Activated T-cell treated with anti-CD3 and anti-CD28 coated beads, Interleukin-2, amount 50 U/mL, for 24 hours (primary cell): ENCODE results near the gene GNG11.
"Not testable (repeated sequence)": the region's sequence is repeated elsewhere in the genome, so short reads cannot be mapped to it uniquely, and the experiment has no call there.

Experiments
- DNase-seq: peaks from one replicate; pipeline ENCODE4 v3.0.0-alpha.2; 2020
- H3K27ac Mint-ChIP-seq: 2 replicates; pipeline ENCODE4 v1.8.0; 2020; ENCODE audit warnings: mild to moderate bottlenecking, mixed read lengths
- H3K27me3 Mint-ChIP-seq: 2 replicates; pipeline ENCODE4 v1.8.0; 2020; ENCODE audit warnings: mixed read lengths
- H3K36me3 Mint-ChIP-seq: 2 replicates; pipeline ENCODE4 v1.8.0; 2020; ENCODE audit warnings: low read depth, mixed read lengths
- H3K4me1 Mint-ChIP-seq: 2 replicates; pipeline ENCODE4 v1.8.0; 2020; ENCODE audit warnings: low read depth, mixed read lengths
- H3K4me3 Mint-ChIP-seq: 2 replicates; pipeline ENCODE4 v1.8.0; 2020; ENCODE audit warnings: mild to moderate bottlenecking, moderate library complexity, mixed read lengths
- H3K9me3 Mint-ChIP-seq: 2 replicates; pipeline ENCODE4 v1.8.0; 2020; ENCODE audit warnings: mixed read lengths

Gene GNG11

DNA sequence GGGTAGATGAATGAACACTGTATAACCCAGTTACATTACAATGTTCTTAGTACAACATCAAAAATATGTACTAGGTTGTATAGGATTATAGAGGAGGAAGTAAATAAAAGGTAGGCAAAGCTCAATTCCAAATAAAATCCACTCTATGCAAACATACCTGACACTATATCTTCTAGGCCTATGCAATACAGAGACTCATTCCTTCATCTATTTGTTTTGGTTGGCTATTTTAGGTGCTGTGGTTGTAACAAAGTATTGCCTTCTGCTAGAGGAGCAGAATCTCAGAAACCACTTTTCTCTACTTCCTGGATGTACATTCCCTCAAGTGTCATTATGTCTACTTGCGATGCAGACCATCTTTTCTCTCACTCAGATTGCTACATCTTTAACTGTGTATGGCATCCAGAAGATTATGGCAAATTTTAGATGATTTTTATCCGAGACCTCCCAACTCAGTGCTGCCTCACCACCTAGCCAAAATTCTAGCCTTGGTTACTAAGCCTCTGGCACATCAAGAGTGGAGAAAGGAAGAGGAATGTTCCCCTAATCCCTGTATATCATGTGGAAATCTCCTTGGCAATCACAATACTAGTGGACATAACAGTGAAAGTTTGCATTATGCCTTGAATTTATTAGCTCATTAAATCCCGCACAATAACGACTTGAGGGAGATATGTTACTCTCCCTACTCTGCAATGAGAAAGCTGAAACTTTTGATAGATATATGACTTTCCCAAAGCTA is 25.5 kb upstream of the GNG11 start:
- no peak for DNase-seq
- Mint-ChIP-seq H3K4me3 (no peak overlapping the region), H3K4me1 (no peaks in the 10 kb centered on the region), H3K27ac (no peak overlapping the region), H3K36me3 (no peaks in the 10 kb centered on the region), H3K9me3 (no peaks in the 10 kb centered on the region), H3K27me3 (peaks cover 44% of the 10 kb centered on the region)

DNA sequence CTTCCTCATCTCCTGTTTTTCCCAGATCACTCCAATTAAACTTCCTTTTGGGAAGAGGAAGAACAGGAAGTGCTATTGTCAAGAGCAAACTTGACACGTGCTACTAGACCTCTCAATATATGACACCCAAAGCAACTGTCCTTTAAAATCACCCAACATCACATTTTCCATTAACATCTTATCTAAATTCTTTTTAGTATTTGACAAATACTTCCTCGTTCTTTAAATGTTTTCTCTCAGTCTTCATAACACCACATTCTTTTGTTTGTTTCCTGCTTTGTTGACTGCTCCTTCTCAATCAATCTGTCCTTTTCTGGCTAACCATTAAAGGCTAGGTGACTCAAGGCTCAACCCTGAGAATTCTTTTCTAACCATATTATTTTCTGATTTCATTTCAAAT is 23.9 kb upstream of the GNG11 start:
- no peak overlapping the region for H3K4me3 Mint-ChIP-seq
- peaks cover 35% of the 10 kb centered on the region for H3K27me3 Mint-ChIP-seq
- H3K36me3 Mint-ChIP-seq: no peaks in the 10 kb centered on the region
- H3K4me1 Mint-ChIP-seq: no peaks in the 10 kb centered on the region
- no peak for DNase-seq
- H3K27ac Mint-ChIP-seq: no peak overlapping the region
- H3K9me3 Mint-ChIP-seq: no peaks in the 10 kb centered on the region

DNA sequence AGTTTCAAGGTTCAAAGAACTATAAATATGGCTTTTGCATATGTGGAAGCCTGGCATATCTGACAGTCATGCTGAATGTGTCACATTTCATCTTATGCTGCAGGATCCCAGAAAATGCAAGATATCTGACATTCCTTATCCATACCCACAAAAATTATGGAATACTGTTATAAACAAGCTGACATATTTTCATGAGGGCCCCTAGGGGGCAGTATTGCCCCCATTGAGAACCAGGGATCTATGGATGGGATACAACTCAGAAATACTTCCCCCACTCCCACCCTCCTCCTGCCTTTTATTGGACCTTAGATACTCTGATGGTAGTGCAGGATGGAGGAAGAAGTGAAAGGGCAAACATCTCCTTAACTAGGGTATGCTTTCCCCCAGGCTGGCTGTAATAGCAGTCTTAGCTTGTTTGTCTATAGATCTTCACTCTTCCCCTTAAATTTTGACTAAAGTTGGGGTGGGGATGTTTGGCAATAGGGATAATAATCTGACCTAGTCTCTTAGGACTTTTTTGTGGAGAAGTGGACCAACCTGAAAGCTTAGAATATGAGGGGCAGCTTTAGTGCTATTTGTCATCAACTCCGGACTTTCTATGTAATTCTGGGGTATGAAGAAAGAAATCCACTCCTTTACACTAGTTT is 18.6 kb upstream of the GNG11 start:
- Mint-ChIP-seq H3K9me3 (no peaks in the 10 kb centered on the region), H3K27me3 (peaks cover 19% of the 10 kb centered on the region), H3K36me3 (no peaks in the 10 kb centered on the region), H3K27ac (no peak overlapping the region), H3K4me1 (no peaks in the 10 kb centered on the region), H3K4me3 (no peak overlapping the region)
- DNase-seq: no peak

DNA sequence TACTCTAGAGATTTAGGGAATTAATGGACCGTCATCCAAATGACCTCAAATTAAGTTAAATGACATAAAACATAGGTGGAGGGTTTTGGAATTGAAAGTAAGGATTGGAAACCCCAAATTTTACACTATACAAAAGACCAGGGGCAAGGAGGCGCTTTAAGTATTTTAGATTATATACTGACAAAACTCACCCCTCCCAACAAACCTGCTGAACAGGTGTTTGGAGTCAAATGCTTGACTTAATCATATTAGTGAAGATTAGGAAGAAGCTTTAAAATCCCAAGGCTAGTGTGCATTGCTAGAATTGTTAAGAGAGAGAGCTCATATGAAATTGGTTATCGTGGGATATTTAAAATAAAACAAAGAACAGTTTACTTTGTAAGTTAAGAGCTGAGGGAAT is 15.3 kb upstream of the GNG11 start, which contains the start of gene GNGT1:
Gene GNGT1, plus strand, starts transcription at position 301 of the 400 bp plus-strand sequence. CDS start 180 bp downstream, outside the sequence.
- no peak within 1 kb of the TSS for H3K27ac Mint-ChIP-seq
- H3K4me3 Mint-ChIP-seq: no peak within 1 kb of the TSS
- H3K4me1 Mint-ChIP-seq: no peaks in the 10 kb centered on the region
- peaks cover 7% of the 10 kb centered on the region for H3K27me3 Mint-ChIP-seq
- H3K36me3 Mint-ChIP-seq: no peaks in the 10 kb centered on the region
- H3K9me3 Mint-ChIP-seq: no peaks in the 10 kb centered on the region
- DNase-seq: no peak

DNA sequence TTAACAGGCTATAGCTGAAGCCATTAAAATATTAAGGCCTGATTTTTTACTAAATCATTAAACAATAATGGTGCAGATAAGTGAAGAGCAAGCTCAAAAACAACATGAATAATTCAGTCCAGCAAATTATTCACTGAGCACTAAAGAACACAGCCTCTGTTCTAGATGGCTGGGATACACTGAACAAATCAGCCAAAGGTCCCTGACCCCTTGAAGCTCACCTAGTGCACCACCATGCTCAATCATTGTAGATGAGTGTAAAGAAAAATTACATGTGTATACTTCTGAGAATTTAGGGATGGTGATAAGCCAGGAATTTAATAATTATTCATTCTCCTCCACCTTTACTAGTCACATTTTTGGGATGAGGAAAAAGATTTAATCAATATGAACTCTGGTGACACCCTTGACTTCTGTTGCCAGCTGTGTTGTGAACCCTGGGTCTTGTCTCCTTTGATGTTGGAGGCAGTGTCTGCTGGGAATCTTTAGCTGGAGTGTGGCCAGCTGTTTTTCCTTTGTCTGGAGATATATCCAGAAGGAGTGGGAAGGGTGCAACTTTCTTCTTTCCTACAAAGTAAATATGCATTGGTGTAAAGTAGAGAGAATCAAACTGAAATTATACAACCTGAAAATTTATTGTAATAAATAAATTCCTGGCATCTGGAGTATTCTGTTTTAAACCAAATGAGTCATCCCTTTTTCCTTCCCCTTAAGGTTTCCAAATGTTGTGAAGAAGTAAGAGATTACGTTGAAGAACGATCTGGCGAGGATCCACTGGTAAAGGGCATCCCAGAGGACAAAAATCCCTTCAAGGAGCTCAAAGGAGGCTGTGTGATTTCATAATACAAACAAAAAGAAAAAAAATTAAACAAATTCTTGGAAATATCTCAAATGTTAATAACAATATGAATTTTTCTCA is 11.2 kb upstream of the GNG11 start:
- DNase-seq: no peak
- no peak overlapping the region for H3K4me3 Mint-ChIP-seq
- H3K36me3 Mint-ChIP-seq: no peaks in the 10 kb centered on the region
- no peaks in the 10 kb centered on the region for H3K4me1 Mint-ChIP-seq
- H3K27me3 Mint-ChIP-seq: peaks cover 17% of the 10 kb centered on the region
- H3K9me3 Mint-ChIP-seq: no peaks in the 10 kb centered on the region
- H3K27ac Mint-ChIP-seq: no peak overlapping the region

DNA sequence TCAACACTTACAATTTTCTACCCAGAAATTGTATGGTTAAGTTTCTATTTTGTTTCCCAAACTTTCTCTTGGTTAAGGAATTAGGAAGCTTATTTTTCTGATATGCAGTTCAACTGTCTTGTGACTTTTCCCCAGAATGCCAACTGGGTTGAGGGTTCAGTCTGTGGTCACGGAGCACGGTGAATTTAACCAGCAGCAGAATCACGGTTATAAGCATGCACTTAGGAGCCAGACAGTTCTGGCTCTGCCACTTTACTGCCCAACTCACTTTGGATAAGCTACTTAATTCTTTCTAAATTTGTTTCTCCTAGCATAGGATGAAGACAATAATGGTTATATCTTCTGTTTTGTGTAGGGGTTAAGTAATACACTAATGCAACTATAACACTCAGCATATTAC is 10.3 kb upstream of the GNG11 start:
- H3K27ac Mint-ChIP-seq, H3K9me3 Mint-ChIP-seq, H3K4me3 Mint-ChIP-seq, H3K36me3 Mint-ChIP-seq, DNase-seq, H3K4me1 Mint-ChIP-seq: not testable (repeated sequence)
- H3K27me3 Mint-ChIP-seq: peaks cover 17% of the 10 kb centered on the region

DNA sequence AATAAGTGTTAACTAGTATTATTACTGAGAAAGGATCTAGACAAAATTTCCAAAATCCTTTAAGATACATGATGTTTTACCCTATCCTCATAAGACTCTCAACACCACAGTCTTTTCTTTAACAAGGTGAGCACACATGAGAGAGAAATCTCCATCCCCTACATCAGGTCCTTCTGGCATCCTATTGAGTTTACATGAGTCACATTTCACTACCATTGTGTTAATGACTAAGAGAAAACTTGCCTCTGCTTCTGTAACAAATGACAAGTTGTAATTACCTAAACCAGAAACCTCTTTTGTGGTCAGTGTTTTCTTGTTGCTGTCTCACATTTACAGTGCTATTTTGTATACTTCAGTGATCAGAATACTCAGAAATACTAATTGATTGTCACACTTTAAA is 9.9 kb upstream of the GNG11 start:
- not testable (repeated sequence) for H3K27ac Mint-ChIP-seq, H3K4me3 Mint-ChIP-seq, H3K4me1 Mint-ChIP-seq, H3K36me3 Mint-ChIP-seq, H3K9me3 Mint-ChIP-seq, DNase-seq
- H3K27me3 Mint-ChIP-seq: peaks cover 21% of the 10 kb centered on the region

DNA sequence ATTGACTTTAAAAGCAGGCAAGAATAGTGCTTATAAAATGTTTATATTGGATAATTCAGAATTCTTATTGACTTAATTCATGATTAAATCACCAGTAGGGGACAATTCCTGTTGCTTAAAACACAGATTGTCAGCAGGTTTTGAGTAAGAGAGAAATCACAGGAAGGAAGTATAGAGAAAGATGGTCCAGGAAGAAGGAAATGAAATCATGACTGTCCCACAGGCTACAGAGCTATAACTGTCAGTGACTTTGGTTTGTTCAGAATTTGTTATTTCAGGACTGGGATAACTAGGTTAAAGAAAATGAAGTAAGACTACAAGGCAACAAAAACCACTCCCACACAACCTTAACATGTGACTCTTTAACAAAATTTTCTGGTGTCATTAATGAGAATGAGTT is 8.3 kb upstream of the GNG11 start:
- no peaks in the 10 kb centered on the region for H3K4me1 Mint-ChIP-seq
- H3K4me3 Mint-ChIP-seq: no peak overlapping the region
- H3K9me3 Mint-ChIP-seq: no peaks in the 10 kb centered on the region
- DNase-seq: no peak
- no peaks in the 10 kb centered on the region for H3K36me3 Mint-ChIP-seq
- H3K27me3 Mint-ChIP-seq: peaks cover 24% of the 10 kb centered on the region
- H3K27ac Mint-ChIP-seq: no peak overlapping the region

DNA sequence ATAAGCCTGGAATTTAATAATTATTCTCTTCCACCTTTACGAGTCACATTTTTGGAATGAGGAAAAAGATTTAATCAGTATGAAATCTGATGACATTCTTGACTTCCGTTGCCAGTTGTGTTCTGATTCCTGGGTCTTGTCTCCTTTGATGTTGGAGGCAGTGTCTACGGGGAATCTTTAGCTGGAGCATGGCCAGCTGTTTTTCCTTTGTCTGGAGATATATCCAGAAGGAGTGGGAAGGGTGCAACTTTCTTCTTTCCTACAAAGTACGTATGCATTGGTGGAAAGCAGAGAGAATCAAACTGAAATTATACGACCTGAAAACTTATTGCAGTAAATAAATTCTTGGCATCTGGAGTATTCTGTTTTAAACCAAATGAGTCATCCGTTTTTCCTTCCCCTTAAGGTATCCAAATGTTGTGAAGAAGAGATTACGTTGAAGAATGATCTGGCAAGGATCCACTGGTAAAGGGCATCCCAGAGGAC is 6.9 kb upstream of the GNG11 start:
- Mint-ChIP-seq H3K27ac (no peak overlapping the region), H3K36me3 (no peaks in the 10 kb centered on the region), H3K4me1 (no peaks in the 10 kb centered on the region), H3K4me3 (no peak overlapping the region), H3K27me3 (peaks cover 23% of the 10 kb centered on the region), H3K9me3 (no peaks in the 10 kb centered on the region)
- no peak for DNase-seq

DNA sequence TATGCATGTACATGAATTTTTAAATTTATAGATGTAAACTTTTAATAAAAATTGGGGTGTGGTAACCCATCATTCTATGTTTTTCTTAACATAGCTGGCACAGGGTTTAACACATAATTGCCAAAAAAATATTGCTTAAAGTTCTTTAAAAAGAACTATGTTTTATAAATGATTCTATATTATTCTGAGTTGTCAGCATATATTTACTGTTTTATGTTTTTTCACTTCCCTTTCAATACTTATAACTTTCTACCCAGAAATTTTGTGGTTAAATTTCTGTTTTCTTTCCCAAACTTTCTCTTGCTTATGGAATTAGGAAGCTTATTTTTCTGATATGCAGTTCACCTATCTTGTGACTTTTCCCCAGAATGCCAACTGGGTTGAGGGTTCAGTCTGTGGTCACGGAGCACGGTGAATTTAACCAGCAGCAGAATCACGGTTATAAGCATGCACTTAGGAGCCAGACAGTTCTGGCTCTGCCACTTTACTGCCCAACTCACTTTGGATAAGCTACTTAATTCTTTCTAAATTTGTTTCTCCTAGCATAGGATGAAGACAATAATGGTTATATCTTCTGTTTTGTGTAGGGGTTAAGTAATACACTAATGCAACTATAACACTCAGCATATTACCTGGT is 6.2 kb upstream of the GNG11 start:
- not testable (repeated sequence) for DNase-seq, H3K4me3 Mint-ChIP-seq, H3K36me3 Mint-ChIP-seq, H3K9me3 Mint-ChIP-seq, H3K27ac Mint-ChIP-seq, H3K4me1 Mint-ChIP-seq
- H3K27me3 Mint-ChIP-seq: peaks cover 25% of the 10 kb centered on the region

DNA sequence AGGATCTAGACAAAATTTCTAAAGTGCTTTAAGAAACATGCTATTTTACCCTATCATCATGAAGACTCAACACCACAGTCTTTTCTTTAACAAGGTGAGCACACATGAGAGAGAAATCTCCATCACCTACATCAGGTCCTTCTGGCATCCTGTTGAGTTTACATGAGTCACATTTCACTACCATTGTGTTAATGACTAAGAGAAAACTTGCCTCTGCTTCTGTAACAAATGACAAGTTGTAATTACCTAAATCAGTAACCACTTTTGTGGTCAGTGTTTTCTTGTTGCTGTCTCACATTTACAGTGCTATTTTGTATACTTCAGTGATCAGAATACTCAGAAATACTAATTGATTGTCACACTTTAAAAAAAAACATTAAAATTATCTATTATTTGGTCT is 5.6 kb upstream of the GNG11 start:
- not testable (repeated sequence) for H3K4me1 Mint-ChIP-seq, H3K9me3 Mint-ChIP-seq, DNase-seq, H3K4me3 Mint-ChIP-seq, H3K27ac Mint-ChIP-seq, H3K36me3 Mint-ChIP-seq
- peaks cover 30% of the 10 kb centered on the region for H3K27me3 Mint-ChIP-seq

DNA sequence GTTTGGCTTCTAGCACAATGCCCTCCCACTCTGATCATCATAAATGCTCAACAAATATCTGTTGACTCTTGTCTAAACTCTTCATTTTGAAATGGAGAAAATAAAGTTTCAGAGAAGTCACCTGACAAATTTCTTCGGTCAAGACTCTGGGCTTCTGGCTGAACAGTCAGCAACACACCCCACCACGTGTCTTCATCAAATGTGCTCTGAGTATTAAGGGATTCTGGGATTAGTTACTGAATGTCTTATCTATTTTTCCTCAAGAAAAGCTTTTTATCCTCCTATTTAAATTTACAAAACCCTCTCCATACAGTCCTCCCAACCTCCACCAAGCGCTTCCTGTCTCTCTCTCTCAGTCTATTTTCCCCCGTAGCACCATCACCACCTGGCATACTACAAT is 5.2 kb upstream of the GNG11 start:
- H3K4me3 Mint-ChIP-seq, H3K36me3 Mint-ChIP-seq, DNase-seq, H3K27ac Mint-ChIP-seq, H3K4me1 Mint-ChIP-seq, H3K9me3 Mint-ChIP-seq: not testable (repeated sequence)
- peaks cover 35% of the 10 kb centered on the region for H3K27me3 Mint-ChIP-seq

DNA sequence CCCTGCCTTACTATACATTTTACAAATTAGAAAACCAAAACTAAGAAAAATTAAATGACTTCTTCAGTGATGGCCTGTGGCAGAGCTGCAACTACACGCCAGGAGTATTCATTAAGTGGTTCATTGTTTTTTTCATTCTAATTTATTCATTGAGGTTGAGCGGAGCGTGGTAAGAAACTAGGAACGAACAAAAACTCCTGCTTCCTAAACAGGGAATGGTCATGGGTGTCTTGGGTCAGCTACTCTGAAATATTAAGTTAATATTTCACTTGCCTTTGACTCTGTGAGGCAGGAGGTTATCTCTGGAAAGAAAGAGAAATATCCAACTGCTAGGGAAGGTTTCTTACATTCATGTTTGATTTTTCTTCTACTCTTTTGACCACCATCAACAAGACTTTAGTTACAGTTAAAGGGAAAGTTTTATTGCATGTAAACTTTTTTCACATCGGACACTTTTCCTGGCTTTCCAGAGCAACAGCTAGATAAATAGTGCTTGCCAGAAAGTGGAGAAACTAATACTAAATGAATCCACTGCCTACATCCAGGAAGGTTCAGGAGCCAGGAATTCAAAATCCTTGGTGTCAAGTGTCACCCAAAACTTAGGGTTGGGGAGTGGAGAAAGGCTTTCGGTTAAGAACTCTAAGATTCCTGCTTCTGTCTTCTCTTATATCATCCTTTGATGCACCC is 896 bp upstream of the GNG11 start:
- Mint-ChIP-seq H3K36me3 (no peaks in the 10 kb centered on the region), H3K9me3 (no peaks in the 10 kb centered on the region), H3K4me3 (no peak overlapping the region), H3K27me3 (peaks cover 50% of the 10 kb centered on the region), H3K4me1 (peaks cover 5% of the 10 kb centered on the region), H3K27ac (no peak overlapping the region)
- no peak for DNase-seq

DNA sequence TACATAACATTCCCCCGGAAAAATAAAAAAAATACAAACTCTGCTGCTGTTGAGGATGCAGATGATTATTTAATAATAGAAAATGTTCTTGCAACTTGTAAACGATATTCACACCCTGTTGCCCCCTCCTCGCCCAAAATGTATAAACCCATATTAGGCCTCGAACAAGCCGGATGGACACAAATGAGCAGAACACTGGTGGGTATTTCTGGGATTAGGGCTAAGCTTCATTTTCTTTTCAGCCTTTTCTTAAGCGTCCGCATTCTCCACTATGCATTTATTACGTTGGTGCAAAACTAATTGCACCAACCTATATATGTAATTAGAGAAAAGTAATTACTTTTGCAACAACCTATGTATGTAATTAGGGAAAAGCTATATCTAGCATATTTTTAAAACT is 349 bp upstream of the GNG11 start:
- peaks cover 5% of the 10 kb centered on the region for H3K4me1 Mint-ChIP-seq
- H3K9me3 Mint-ChIP-seq: no peaks in the 10 kb centered on the region
- DNase-seq: no peak
- H3K27me3 Mint-ChIP-seq: peaks cover 50% of the 10 kb centered on the region
- H3K36me3 Mint-ChIP-seq: no peaks in the 10 kb centered on the region
- no peak overlapping the region for H3K27ac Mint-ChIP-seq
- H3K4me3 Mint-ChIP-seq: no peak overlapping the region
